HK-2 (cell line): Measurements from ENCODE around the gene ZFHX2.

Experiments
- DNase-seq: peaks from one replicate; pipeline ENCODE4 v3.0.0-alpha.2; 2018; ENCODE audit not compliant: unreplicated experiment

The ZFHX2 gene

GRCh38 chr14:23520899-23521533 lies 30.5 kb downstream of the ZFHX2 start:
- no peak for DNase-seq

DNA sequence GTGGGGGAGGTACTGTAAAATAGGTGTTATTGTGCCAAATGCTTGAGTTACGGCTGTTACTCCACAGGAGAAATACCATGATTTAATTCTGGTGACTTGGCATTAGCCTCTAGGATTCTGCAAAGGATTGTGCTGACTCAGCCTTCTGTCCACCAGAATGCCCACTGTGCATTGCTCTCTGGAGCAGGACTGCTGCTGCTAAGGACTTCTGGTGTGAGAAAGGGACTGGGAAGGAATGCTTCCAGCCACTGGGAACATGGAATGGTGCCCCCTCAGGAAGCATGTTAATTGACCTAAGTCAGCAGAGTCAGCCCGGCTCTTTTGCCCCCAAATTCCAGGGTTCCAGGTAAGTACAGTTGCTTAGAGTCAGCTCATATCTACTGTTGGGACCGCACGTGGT lies 32.9 kb downstream of the ZFHX2 start:
- DNase-seq, result no peak

DNA sequence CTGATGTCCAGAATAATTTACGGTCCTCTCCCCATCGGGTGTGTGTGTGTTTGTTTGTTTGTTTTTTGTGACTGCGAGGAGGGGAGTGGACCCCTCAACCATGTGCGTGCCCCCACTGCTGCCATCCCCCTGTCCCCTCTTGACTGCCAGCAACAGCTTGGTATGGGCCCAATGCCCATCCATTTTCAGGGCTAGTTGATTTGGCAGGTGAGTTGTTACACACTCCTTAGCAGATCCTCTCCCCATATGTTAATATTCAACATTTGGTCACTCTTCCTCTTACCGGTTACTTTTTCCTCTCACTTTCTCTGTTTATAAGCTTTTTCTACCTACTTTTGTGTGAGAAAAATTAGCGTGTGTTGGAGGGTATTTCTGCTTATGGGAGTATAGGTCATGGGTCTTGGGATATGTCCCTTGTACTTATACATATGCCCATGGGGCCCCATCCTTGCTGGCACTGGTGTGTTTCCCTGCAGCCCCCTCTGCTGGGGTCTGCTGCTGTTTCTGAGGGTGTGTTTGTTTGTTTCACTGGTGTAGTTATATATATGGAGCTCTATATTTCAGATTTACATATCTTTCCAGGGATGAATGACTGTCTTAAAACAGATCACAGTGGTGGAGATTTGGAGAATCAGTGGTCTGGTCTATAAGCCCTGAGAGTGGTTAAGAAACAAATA lies 33.8 kb downstream of the ZFHX2 start:
- DNase-seq, result no peak

- no peak for DNase-seq
Observed at GRCh38 chr14:23514644-23514957, 37.0 kb downstream of the ZFHX2 start.

DNA sequence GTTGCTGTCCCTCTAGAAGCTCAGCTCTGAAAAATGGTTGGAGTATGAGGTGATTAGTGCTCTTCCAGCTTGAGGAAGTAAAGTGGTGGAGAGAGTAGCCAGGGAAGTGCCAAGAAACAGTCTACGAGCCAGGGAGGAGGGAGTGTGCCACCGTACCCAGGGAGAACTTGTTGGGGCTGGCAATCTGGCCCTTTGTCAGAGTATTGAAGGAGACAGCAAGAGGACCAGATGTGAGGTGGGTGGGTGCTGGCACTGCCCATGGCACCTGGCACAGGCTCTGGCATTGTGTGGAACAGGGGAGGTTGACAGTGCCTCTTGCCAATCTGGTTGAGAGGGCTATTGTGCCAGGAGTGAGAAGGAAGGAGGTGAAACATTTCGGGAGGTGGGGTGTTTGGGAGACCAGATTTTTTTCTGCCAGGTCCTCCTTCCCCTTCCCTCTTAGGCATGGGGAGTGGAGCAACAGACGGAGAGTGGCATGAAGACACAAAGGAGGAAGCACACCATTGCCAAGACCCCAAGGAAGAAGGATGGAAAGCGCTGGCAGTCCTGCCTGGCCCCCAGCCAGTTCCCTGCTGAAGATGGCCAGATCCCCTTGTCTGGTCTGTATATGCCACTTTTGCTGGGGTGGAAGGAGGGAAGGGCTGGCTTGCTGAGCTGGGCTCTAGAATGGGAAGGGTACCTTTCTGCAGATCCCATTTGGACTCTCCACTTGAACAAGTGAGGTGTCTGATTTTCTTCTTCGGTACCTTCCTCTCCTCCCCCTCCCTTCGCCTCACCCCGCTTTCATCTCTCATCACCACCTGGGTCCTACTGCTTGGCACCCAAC lies 37.5 kb downstream of the ZFHX2 start:
- DNase-seq, result no peak

- DNase-seq, result no peak
Observed at GRCh38 chr14:23513005-23513817, 38.4 kb downstream of the ZFHX2 start.

- DNase-seq, result no peak
Observed at GRCh38 chr14:23512156-23512555, 39.4 kb downstream of the ZFHX2 start.

- DNase-seq, result no peak
Observed at GRCh38 chr14:23494223-23494622, 57.3 kb downstream of the ZFHX2 start.

DNA sequence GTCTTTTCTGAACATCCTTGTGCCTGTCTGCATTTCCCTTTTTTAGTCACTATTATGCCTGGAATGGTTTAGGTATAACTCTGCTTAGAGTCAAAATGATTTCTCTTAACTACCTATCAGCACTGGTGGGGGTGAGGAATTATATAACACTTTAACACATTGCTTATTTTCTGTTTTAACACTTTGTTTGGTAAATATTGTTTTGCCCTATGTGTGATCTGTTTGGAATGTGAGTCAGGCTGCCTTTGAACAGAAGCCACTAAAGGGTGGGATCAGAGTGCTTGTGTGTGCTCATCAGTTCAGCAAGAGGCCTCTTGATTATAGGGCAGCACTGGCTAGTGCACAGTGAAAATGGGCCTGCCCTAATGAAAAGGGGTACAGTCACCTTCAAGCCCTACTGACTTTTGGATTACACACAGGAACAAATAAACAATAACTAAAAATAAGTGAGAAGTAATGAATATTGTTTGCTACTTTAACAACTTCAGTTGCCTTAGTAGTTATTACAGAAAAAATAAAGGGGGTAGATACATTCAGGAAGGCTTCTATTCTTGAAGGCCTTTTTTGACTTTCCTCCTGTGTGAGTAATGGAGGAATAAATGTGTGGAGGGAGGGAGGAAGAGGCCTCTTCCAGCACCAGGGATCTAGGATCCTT lies 58.8 kb downstream of the ZFHX2 start:
- no peak for DNase-seq

DNA sequence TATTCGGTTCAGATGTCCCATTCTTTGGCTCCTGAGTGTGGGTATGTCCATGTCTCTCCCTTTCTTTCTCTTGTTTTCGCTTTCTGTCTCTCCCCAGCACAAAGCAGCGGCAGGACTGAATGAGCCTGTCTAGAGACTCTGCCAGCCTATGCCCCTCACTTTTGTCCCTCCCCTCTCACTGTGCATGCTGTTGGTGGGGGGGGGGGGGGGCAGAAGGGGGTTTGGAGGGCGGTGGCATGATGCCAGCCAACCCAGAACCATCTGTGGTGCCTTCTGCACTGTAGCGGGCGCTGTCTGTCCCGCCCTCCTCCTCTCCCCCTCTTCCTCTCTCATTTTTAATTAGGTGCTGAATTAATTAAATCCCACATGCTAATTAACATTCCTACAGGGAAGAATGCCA lies 64.3 kb downstream of the ZFHX2 start:
- DNase-seq, result no peak

- DNase-seq, result no peak
Observed at GRCh38 chr14:23486036-23486435, 65.5 kb downstream of the ZFHX2 start.

DNA sequence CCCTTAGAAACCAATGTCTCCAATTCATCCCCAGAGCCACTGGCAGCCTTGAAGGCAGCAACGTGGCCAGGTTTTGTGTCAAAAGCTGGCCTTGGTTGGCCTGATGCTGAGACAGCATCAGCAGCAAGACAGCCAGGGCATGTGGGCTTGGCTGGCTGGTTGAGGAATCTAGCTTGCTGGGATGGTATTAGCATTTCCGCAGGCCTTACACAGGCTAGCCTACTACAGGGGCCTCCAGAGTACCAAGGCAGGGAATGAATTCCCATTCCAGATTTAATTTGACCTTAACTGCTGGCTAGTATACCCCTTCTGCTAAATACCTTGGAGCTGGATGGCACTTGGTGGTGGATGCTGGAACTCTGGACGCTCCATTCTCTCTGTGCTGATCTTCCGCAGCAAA lies 66.2 kb downstream of the ZFHX2 start:
- no peak for DNase-seq

GRCh38 chr14:23483236-23483854 lies 68.2 kb downstream of the ZFHX2 start:
- DNase-seq, result peak; percentile 13

- DNase-seq, result no peak
Observed at GRCh38 chr14:23482823-23483148, 68.8 kb downstream of the ZFHX2 start.

- no peak for DNase-seq
Observed at GRCh38 chr14:23481979-23482822, 69.4 kb downstream of the ZFHX2 start.

DNA sequence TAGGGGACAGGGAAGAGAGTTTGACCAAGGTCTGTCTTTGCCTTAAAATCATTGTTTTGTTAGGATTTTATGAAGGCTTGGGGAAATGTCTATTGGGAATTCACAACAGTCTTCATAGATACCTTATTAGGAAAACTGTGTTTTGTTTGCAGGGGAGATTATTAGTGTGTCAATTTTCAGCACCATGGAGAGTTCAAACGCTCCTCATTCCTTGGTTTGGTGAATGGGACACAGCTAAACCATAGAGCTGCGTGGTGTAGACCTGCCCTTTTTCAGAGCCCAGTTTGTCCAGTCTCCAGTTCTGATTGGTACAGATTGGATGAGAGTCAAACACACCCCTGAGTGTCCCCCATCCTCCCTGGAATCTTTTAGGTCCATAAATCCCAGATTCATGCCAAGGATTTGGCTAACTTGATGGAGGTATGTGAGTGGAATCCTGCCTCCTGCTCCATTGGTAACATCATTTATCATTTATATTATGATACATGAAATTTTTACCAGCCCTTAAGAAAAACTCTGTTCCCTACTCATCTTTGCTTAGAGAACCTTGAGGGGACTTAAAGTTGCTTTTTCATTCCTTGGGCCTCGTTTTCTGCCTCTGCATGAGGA lies 70.1 kb downstream of the ZFHX2 start:
- no peak for DNase-seq

GRCh38 chr14:23478109-23478759 lies 73.3 kb downstream of the ZFHX2 start:
- peak; percentile 24 for DNase-seq

DNA sequence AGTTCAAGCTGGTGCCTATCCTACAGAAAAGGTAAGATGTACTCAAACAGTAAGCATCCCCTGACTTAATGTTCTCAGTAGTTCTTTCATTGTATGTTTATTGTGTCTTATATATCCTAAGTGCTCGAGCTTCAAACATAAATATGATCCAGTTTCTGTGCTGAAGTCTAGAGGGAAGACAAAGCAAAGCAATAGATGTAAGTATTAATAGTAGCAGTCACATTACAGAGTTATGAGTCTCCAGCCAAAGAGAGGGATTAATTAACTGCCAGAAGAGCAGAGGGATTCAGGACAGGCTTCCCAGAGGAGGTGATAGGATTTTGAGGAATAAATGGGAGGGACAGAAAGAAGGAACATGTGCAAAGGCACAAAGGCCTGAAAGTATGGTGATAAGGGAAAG lies 80.6 kb downstream of the ZFHX2 start:
- DNase-seq, result no peak
